GM21576 (cell line): ENCODE measurements around the gene DRC7.

Experiments used
- ATAC-seq: cut with Tn5 transposase; IDR thresholded peaks from one replicate; pipeline ENCODE4 v1.9.1; 2021; ENCODE audit warnings: mild to moderate bottlenecking, moderate library complexity; ENCODE audit not compliant: unreplicated experiment

The DRC7 gene

GRCh38 chr16:57781349-57781740, 86.7 kb downstream of the DRC7 start:
- no peak for ATAC-seq
